Activated naive CD8-positive, alpha-beta T cell treated with anti-CD3 and anti-CD28 coated beads, Interleukin-2, amount 10 ng/mL, durations not matched to agents 7 days and 5 days (primary cell): Measurements from ENCODE around the gene SLC7A6. TPM values are rescaled to one million over a fixed set of nuclear protein-coding genes. Genes with fewer than 3 reads are reported as not detected.

Experiments used
- microRNA-seq: library from miRNA; unstranded; fragments of <30 nt; microRNA quantifications from one replicate; pipeline ENCODE4 v1.2.0, GENCODE V29; 2022
- total RNA-seq, 2 experiments: library from RNA; stranded (reverse); gene quantifications; one replicate each; pipeline ENCODE4 v1.2.3, GENCODE V29; 2021

Gene SLC7A6
- total RNA-seq, 2 experiments from 2014 or later = 110 to 113 TPM

Small RNA genes within 50 kb of the gene (microRNA-seq; reads per million reads assigned to microRNA genes)
- not detected for gene MIR6773

Other genes with a start within 250 kb of the SLC7A6 start
- not detected for gene DPEP2NB, start 248.6 kb upstream of the SLC7A6 start, total RNA-seq
- gene DDX28, start 241.3 kb upstream of the SLC7A6 start, total RNA-seq = 10 to 100 TPM; 15.2 to 17.0 TPM
- gene DUS2, start 241.2 kb upstream of the SLC7A6 start, total RNA-seq = 10 to 100 TPM; 21.1 to 25.2 TPM
- 100 to 1,000 TPM; 132 to 139 TPM for gene NFATC3, start 179.2 kb upstream of the SLC7A6 start, total RNA-seq
- under 1 TPM in 1 of 2 experiments, not detected in 1; 0.86 TPM for gene ESRP2, start 28.4 kb upstream of the SLC7A6 start, total RNA-seq
- 10 to 100 TPM; 10.8 to 12.5 TPM for gene PLA2G15, start 19.2 kb upstream of the SLC7A6 start, total RNA-seq
- gene SLC7A6OS, start 46.4 kb downstream of the SLC7A6 start, total RNA-seq = 10 to 100 TPM; 38.2 to 44.4 TPM
- 10 to 100 TPM; 85.7 to 87.3 TPM for gene PRMT7, start 46.5 kb downstream of the SLC7A6 start, total RNA-seq
- 10 to 100 TPM; 16.0 to 16.9 TPM for gene SMPD3, start 184.0 kb downstream of the SLC7A6 start, total RNA-seq